22Rv1 (cell line): ENCODE data around the gene CLMN.

Experiments used
- ZFX ChIP-seq: fragments of 450-650 bp; IDR thresholded peaks from 2 replicates; pipeline ENCODE4 v1.6.1; 2017; ENCODE audit warnings: antibody characterized with exemption, borderline replicate concordance
- TF ChIP-seq, protein P1 (sequence below): fragments of 450-650 bp; IDR thresholded peaks from 2 replicates; pipeline ENCODE4 v1.5.1; 2017; ENCODE audit warnings: mild to moderate bottlenecking

- TF ChIP-seq, protein P1, sequence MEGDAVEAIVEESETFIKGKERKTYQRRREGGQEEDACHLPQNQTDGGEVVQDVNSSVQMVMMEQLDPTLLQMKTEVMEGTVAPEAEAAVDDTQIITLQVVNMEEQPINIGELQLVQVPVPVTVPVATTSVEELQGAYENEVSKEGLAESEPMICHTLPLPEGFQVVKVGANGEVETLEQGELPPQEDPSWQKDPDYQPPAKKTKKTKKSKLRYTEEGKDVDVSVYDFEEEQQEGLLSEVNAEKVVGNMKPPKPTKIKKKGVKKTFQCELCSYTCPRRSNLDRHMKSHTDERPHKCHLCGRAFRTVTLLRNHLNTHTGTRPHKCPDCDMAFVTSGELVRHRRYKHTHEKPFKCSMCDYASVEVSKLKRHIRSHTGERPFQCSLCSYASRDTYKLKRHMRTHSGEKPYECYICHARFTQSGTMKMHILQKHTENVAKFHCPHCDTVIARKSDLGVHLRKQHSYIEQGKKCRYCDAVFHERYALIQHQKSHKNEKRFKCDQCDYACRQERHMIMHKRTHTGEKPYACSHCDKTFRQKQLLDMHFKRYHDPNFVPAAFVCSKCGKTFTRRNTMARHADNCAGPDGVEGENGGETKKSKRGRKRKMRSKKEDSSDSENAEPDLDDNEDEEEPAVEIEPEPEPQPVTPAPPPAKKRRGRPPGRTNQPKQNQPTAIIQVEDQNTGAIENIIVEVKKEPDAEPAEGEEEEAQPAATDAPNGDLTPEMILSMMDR, result no peak
- TF ChIP-seq ZFX, result no peak
Measured at GRCh38 chr14:95253039-95253630, 66.6 kb downstream of the CLMN start.
